Glomerular visceral epithelial cell (primary cell): ENCODE measurements around the gene FGF2.
"Not testable (repeated sequence)": the region's sequence is repeated elsewhere in the genome, so short reads cannot be mapped to it uniquely, and the experiment has no call there.

Experiments used
- DNase-seq: peaks from one replicate; pipeline ENCODE4 v3.0.0-alpha.2; 2016; ENCODE audit errors: extremely low spot score

The FGF2 gene

DNA sequence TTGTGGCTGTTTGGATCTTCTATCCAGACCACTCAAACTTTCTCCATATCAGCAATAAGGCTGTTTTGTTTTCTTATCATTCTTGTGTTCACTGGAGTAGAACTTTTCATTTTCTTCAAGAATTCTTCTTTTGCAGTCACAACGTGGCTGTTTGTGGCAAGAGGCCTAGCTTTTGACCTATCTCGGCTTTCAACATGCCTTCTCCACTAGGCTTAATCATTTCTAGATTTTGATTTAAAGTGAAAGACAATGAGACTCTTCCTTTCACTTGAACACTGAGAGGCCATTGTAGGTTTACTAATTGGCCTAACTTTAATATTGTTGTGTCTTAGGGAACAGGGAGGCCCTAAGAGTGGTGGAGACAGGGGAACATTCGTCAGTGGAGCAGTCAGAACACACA is 19.1 kb downstream of the FGF2 start:
- peak; percentile 40 for DNase-seq

DNA sequence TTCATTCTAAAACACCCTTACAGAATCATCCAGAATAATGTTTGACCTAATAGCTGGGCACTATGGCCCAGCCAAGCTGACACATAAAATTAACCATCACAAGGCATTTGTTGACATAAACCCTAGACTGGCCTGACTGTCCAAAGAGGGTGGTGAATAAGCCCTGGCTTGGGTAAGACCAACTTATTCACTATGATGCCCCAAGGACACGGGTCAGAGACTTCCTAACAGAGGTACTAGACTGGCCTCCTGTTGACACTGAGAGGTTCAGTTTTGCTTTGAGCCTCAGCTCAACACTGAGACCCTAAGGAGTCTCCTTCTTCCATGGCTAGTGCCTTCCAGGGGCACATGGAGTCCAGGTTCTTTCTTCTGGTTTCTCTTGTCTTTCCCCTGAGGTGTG is 21.3 kb downstream of the FGF2 start:
- DNase-seq, result no peak

DNA sequence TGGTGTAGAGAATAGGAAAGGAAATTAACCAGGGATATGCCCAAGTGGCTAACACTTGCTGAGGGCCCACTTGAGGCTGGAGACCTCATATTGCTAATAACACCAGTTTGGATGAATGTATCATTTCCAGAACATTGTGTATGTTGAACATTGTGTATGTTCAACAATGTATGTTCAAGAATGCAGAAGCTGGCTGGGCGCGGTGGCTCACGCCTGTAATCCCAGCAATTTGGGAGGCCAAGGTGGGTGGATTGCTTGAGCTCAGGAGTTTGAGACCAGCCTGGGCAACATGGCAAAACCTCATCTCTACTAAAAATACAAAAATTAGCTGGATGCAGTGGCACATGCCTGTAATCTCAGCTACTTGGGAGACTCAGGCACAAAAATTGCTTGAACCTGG is 23.2 kb downstream of the FGF2 start:
- DNase-seq, result not testable (repeated sequence)

DNA sequence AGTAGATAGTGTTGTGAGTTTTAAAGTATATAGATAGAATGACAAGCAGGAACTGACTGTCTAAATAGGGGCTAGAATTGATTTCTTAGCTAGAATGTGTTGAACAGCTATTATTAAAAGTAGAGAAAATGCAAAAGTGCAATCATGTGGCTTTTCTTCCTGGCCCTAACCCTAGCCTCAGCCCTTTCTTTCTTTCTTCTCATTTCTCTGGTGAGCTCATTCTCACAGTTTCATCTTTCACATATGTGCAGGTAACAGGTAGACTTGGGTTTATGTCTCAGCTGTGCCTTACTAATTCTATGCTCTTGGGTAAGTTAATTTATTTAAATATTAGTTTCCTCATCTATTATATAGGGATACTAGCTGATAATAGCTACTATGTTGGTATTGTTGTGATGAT is 24.9 kb downstream of the FGF2 start:
- no peak for DNase-seq

DNA sequence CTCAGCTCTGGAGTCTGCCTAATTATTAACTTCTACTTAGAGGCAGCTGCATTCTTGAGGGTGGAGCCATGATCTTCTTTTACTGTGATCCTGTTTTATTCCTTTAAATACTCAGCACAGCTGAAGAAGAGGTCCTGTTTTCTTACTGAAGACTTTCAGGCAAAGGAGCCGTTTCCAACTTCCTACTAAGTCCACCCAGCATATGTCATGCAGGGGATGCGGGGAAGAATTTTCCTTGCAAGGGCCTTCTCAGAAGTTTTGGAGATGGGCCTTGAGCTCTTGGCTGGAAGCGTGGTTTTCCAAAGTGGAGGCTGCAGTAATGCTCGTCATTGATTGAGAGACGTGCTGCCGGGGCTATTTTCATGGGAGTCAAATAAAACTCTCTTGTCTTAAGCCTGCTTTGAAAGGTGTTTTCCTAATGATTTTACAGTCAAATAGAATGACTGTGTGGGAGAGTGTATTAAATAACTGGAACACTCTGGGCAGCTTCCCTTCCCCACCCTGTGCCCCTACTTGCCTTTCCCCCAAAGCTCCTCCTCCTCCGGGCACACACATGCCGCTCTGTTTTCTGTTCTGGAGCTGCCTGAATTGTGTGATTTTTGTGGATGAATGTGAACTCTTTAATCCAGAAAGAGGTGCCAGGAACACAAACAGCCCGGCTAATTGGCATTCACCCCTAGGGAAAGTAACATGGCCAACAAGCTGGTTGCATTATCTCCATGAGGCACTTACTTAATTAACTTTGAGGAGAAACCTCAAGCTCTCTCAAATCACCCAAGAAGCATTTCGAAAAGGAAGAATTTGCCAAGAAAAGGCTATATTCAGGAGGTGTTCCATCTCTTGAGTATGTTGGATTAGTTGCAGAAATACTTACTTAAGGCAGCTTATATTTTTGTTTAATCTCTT is 28.1 kb downstream of the FGF2 start:
- DNase-seq, result peak; percentile 48

DNA sequence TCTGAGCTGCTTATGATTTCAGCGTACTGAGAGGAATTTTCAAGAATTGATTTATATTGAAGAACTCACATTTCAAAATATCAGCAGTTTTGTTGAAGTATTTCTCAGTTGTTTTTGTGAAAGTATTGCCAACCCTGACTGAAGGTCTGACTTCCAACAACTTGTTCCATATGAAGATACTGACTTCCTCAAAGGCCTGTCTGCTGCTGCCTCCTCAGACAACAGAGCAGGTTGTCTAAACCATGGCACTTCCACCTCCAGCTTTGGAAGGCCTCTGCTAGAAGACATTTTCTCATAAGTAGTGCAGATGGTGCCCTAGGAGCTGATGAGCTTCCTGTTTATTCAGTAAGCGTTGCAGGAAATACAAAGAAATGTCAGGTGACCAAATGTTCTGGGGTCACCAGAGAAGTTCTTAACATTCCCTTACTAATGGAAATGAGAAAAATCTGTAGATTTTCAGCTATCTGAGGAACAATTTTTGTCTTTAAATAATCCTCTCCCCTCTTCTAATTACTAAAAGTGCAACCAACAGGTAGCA is 28.8 kb downstream of the FGF2 start:
- no peak for DNase-seq

DNA sequence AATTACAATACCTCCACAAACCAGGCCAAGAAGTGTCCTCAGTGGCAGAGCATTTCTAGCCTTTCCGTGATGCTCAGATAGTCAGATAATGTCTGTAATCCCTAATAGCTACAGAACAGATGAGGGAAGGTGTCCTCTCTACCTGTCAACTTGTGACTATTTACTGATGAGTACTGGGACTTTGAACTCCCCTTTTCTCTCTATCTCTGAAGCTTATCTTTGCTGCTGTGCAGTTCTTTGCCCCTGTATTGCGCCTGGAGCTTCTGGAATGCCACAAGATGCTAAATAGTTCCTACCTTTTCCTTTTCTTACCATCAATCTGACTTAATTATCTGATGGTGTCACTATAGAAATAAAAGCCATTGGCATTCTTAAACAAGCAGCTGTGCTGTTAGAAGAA is 30.5 kb downstream of the FGF2 start:
- DNase-seq, result no peak

DNA sequence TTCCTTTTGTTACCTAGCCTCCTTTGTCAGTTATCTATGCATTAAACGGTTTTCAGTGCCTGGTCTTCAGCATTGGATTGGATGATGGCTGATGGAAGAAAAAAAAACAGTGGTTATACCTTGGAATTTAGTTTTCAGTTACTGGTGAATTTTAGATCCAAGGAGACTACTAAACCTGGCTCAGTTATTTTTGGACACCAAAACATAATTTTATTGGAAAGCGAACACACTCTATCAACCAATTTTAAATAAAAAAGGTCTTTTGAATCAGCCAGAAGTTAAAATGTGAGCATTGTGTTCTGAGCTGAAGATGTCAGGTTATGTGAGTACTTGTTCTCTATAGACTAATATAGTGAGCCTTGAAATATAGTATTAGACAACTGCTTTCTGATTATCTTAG is 32.1 kb downstream of the FGF2 start:
- DNase-seq, result no peak

DNA sequence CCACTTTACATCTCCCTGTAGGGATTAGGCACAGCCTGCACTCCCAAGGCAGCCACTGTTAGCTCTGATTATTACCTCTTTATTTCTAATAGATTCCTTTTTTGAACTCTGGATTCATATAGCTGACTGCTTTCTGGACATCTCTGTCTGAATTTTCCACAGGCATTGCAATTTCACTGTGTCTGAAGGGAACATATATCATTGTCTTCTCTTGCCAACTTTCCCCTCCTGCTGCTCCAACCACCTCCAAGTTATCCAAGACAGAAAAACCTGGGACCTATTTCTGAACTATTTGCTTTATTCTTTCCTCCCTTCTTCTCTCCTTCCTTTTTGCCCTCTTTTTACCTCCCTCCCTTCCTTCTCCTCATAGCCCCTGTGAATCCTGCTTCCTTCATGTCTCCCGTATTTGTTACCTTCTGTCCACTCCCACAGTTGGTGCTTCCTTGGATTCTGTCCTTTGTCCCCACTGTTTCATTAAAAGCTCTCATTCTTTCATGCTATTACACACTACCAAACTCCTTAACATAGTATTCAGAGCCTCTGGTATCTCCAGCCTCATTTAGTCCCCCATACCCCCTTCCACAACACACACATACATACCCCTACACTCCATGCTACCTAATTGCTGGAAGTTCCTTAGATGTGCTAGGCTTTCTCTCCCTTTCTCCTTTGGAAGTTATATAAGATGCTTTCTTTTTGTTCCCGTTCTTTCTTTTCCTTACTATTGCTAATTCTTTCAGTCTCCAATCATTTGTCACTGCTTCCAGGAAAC is 34.7 kb downstream of the FGF2 start:
- DNase-seq, result no peak

DNA sequence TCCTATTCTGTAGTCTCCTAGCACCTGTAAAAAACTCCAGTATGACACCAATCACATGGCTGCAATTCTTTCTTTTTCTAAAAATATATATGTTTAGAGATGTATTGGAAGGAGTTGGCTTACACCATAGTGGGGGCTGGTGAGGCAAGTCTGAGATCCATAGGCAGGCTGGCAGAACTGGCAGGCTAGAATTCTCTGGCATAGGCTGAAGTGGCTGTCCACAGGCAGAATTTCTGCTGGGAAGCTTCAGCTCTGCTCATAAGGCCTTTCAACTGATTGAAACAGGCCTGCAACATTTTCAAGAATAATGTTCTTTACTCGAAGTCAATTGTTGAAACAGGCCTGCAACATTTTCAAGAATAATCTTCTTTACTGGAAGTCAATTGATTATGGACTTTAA is 37.0 kb downstream of the FGF2 start:
- no peak for DNase-seq

DNA sequence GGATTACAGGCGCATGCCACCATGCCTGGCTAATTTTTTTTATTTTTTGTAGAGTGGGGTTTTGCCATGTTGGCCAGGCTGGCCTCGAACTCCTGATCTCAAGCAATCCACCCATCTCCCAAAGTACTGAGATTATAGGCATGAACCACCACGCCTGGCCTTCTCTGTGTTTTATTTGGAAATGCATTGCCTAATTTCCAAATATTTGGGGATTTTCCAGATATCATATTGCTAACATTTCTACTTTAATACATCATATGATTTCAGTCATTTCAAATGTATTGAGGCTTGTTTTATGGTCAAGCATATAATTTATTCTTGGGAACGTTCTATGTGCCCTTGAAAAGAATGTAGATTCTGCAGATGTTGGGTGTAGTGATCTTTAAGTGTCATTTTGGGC is 38.8 kb downstream of the FGF2 start:
- no peak for DNase-seq

DNA sequence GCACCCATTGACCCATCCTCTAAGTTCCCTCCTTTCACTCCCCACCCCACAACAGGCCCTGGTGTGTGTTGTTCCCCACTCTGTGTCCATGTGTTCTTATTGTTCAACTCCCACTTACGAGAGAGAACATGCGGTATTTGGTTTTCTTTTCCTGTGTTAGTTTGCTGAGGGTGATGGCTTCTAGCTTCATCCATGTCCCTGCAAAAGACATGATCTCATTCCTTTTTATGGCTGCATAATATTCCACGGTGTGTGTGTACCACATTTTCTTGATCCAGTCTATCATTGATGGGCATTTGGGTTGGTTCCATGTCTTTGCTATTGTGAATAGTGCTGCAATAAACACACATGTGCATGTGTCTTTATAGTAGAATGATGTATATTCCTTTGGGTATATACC is 41.6 kb downstream of the FGF2 start:
- not testable (repeated sequence) for DNase-seq

DNA sequence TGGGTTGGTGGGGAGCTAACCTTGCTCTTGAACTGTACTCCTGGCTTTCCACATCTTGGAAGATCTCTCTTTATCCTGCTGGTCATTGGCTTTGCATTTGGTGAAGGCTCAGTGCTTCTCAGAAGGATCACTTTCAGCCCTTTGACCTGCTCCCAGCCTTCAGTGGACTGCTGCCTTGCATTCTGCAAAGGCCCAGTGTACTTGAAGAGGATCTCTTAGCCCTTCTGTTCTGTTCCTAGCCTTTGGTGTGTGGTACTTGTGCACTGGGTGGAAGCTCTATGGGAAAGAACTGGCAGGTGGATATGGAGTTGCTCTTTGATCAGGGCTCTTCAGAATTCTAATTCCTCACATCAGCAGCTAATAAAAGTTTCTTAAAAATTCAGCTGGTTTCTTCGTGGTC is 46.5 kb downstream of the FGF2 start:
- peak; percentile 33 for DNase-seq

DNA sequence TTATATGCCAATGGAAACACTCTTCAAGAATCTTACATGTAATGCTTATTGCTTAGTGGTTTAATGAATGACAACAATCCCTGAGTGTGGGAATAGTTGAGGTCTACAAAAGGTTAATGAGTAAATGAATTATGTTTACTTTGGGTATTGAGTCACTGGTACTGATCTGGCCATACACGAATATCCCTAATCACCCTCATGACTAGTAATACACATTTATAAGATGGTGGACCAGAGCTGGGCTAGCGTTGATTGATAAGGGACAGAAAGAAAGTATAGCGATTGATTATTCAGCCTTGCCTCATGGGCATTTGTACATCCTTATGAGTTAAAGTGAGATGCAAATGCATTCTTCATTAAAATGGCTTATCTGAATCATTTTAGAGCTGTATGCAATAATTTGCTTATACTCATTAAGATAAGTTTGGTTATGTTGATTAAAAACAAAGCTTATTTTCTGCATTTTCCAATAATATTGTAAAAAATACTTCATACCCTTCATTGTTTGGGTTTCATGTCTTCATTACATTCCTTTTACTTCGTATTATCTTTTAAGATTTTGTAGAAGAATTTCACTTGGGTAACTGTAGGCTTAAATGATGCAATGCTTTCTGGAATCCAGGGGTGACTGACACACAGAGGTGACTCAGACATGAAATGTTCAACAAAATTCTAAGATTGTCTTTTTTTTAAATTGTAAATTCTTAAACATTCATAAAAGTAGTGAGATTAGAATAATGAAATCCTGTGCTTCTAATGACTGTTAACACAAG is 47.4 kb downstream of the FGF2 start:
- peak; percentile 89 for DNase-seq

DNA sequence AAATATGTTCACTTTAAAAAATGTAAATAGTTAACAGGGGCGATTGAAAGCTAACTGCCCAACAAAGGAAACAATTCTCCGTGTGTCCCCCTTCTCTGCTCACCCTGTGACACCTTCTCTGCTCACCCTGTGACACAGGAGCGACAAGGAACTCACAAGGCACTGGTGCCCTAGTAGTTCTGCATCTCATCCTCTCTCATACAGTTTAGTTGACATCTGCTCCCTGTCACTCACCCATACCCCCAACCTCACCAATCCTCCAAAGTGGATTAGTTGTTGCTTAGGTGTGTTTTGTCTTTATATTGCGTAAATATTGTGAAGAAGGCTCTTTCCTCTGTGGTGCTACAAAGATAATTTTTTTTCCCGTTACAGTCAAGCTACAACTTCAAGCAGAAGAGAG is 49.3 kb downstream of the FGF2 start:
- DNase-seq, result no peak

DNA sequence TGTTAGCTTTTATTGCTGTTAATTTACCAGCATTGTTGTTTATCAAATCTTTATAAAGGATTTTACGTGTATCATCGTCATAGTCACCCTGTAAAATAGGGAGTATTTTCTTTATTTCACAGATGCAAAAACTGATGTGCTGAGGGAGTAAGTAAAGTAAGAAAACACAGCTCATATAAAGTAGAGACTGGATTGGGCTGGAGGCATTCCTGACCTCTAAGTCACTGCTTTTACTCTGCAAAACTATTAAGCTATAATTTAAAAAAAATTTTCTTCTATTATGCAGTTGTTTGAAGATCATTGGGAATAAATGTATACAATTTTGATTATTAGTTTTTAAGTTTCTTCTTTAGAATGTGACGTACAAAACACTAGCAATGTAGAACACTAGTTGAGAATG is 49.8 kb downstream of the FGF2 start:
- no peak for DNase-seq

DNA sequence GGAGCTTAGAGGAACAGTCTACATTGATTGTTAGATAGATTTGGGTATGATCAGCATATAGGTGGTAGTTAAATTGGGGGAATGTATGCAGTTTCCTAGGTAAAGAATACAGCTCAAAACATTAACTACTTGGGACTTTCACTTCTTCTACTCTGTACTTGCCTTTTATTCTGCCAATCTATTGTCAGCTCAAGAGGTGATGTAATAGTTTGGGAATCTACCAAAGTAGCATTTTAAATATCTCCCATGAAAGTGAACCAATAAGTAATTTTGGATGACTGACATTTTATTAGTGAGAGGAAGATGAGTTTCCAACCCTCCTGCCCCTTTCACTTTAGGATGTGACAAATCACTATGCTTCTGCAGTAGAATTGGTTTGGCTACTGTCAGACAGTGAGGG is 52.4 kb downstream of the FGF2 start:
- DNase-seq, result peak; percentile 28

DNA sequence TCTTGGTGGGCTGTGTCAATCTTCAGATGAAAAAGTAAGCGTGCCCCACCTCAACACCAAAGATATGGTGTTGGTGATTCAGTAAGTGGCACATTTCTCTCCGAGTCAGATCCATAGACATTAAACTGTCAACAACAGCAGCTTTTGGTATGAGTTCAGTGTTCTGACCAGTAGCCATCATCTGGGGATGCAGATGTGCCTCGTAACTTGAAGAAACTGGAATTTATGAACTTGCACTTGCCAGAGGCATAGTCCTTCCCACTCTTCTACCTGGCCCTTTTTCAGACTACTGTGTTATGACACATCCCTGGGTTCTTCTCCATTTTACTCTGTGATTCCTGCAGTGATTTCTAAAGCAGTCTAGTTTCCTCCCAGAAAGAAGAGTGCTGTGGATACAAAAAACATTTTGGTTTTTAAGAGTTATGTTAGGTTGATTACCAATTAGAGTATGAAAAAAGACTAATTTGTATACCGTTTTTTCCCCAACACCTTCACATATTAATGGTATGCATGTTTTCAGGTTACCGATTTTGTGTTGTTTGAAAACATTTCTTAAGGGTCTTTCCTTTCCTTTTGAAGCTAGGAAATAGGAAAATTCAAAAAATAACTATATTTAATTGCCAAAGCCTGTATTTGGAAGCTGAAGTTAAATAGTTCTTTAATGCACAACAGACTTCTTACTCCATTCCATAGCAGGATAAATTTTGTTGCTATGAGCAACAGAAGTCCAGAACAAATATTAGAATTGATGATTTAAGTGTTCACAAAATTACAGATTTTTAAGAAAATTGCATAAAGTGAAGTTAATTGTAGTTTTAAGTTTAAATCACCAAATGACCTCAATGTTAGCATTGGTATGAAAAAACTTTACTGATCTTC is 56.5 kb downstream of the FGF2 start:
- DNase-seq, result no peak

DNA sequence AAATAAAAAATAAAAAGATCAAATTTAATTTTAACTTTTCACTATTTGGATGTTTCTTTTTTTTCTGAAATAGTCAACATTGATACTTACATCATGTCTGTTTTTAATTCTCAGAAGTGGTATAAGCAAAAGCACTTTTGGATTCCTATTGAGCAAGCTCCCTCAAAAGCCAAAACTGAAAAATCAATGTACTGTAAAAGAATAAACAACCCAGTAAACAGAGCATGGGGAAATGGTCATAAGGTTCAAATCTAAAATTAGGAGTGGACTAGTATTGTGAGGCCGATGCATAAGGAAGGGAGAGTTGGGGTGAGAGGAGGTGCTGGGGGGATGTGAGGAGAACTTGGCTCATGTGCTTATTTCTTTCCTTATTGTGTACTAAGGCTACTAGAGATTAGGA is 57.9 kb downstream of the FGF2 start:
- no peak for DNase-seq

DNA sequence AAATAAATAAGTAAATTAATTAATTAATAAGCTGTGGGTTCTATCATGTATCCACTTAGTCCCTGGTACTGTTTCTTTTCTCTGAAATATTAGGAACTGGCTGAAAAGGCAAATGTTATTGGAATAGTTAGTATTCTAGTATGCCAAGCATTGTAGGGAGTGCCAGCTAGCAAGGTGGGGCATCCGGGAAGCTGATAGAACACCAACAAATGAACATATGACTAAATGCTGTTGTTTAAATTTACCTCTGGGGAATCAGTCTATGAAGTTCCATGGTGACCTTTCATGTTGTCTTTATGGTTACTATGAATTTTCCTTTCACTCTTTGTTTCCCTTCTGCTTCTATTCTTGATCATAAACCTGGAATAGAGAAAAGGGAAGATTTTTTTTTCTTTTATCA is 63.1 kb downstream of the FGF2 start:
- no peak for DNase-seq

DNA sequence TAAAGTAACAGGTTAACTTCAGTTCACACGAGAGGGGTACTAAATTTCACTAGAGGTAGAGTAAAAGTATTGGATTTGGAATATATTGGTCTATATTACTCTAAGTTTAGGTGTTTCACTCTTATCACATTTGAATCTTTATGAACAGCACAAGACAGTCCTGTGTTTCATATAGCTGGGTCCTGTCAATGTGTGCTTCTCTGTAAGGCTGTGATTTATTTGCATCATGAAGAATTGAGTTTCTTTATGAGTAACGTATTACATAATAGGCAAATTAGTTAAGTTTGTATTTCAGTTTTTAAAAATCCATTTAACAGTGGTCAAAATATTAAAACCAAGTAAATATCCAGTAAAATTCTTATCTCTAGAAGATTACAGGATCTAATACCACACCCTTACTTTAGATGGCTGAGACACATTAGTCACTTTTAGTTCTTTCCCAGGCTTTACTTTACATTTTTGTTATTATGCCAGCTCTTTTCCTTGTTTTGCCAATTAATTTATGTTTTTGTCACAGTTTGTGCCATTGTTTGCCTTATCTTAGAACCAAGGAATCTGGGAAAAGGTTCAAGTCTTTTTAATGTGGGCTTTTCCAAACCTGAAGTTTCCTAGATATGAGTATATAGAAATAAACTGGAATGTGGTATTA is 63.6 kb downstream of the FGF2 start:
- DNase-seq, result no peak
